B cell (primary cell): ENCODE data around the gene DDX24.

ENCODE experiments used
- EZH2 ChIP-seq: IDR thresholded peaks from 2 replicates; pipeline ENCODE4 v1.6.1; 2012; ENCODE audit warnings: borderline replicate concordance, low read depth, mild to moderate bottlenecking, moderate library complexity, low read length; ENCODE audit not compliant: insufficient read depth, poor library complexity, severe bottlenecking
- TF ChIP-seq, protein P1 (sequence below): fragments of 200-600 bp; IDR thresholded peaks from one replicate; pipeline ENCODE4 v1.8.0; 2022; ENCODE audit warnings: antibody characterized with exemption, mild to moderate bottlenecking

DNA sequence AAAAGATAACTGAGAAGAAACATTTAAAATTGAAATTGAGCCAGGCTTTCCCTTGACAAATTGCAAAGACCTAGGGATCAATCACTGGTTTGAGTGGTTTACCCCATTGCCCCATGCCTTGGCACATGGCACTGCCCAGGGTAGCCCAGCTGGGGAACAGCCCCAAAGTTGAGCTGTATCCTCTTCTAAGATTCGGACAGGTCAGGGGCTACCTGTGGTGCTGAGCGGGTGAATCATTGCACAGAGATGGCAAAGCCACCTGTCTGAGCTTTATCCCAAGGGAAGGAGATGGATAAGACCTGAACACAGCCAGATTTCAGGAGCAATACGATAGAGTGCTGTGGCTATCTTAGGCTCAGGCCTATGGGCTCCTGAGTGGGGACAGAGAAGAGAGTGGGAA is 41.4 kb upstream of the DDX24 start:
- TF ChIP-seq, protein P1, sequence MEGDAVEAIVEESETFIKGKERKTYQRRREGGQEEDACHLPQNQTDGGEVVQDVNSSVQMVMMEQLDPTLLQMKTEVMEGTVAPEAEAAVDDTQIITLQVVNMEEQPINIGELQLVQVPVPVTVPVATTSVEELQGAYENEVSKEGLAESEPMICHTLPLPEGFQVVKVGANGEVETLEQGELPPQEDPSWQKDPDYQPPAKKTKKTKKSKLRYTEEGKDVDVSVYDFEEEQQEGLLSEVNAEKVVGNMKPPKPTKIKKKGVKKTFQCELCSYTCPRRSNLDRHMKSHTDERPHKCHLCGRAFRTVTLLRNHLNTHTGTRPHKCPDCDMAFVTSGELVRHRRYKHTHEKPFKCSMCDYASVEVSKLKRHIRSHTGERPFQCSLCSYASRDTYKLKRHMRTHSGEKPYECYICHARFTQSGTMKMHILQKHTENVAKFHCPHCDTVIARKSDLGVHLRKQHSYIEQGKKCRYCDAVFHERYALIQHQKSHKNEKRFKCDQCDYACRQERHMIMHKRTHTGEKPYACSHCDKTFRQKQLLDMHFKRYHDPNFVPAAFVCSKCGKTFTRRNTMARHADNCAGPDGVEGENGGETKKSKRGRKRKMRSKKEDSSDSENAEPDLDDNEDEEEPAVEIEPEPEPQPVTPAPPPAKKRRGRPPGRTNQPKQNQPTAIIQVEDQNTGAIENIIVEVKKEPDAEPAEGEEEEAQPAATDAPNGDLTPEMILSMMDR = no peak
- TF ChIP-seq EZH2 = no peak
